ENCODE measurements around the gene TMPRSS11E.
"Not testable (repeated sequence)": the region's sequence is repeated elsewhere in the genome, so short reads cannot be mapped to it uniquely, and the experiment has no call there.

GRCh38 chr4:68504836-68505235 lies 57.6 kb downstream of the TMPRSS11E start:
- TF ChIP-seq CTCF, POLR2AphosphoS5, POLR2A (IDR thresholded peaks at IDR 0.05): not testable (repeated sequence)

All from suprapubic skin (tissue), 4 donors.